Esophagus muscularis mucosa (tissue), 4 donors: ENCODE data around the gene QDPR.

Source experiments
- CTCF ChIP-seq, 3 experiments: fragments of 200-600 bp in 2 of 3; fragments of 450-650 bp in 1 of 3; sonication (generic) in 2 of 3; IDR thresholded peaks; one replicate each; pipeline ENCODE4 v1.5.1; 2017 to 2019; ENCODE audit warnings: antibody characterized with exemption in 3 of 3, mild to moderate bottlenecking in 2 of 3, moderate library complexity in 1 of 3
- EP300 ChIP-seq: sonication (generic); formaldehyde crosslinking; IDR thresholded peaks from one replicate; pipeline ENCODE4 v1.6.1; 2017; ENCODE audit warnings: antibody characterized with exemption
- POLR2A ChIP-seq: fragments of 450-650 bp; IDR thresholded peaks from one replicate; pipeline ENCODE4 v1.6.1; 2017; ENCODE audit warnings: antibody characterized with exemption, moderate library complexity, mild to moderate bottlenecking, low read depth
- POLR2AphosphoS5 ChIP-seq, 2 donors: sonication (generic); formaldehyde crosslinking; IDR thresholded peaks; one replicate each; pipeline ENCODE4 v1.6.1; 2017; ENCODE audit warnings: antibody characterized with exemption in 2 of 2

GRCh38 chr4:17436750-17437090, 75.2 kb downstream of the QDPR start:
- TF ChIP-seq CTCF (IDR thresholded peaks at IDR 0.05): no peak
- TF ChIP-seq POLR2AphosphoS5 (IDR thresholded peaks at IDR 0.05): no peak
- TF ChIP-seq EP300: no peak
- TF ChIP-seq POLR2A: no peak
